H54 (cell line): ENCODE measurements around the gene CYB561D1.

Experiments
- DNase-seq: peaks from one replicate; pipeline ENCODE4 v3.0.0; 2011; ENCODE audit warnings: low spot score, mixed read lengths; ENCODE audit not compliant: insufficient read length
- FAIRE-seq: peaks from 3 replicates; lab custom pipeline; 2011; peaks lifted over from hg19 to GRCh38; lab: Jason Lieb, UNC
- POLR2A ChIP-seq: IDR thresholded peaks from 2 replicates; pipeline ENCODE4 v1.6.1; 2011; ENCODE audit warnings: low read depth, mild to moderate bottlenecking, low read length

CYB561D1 gene

DNA sequence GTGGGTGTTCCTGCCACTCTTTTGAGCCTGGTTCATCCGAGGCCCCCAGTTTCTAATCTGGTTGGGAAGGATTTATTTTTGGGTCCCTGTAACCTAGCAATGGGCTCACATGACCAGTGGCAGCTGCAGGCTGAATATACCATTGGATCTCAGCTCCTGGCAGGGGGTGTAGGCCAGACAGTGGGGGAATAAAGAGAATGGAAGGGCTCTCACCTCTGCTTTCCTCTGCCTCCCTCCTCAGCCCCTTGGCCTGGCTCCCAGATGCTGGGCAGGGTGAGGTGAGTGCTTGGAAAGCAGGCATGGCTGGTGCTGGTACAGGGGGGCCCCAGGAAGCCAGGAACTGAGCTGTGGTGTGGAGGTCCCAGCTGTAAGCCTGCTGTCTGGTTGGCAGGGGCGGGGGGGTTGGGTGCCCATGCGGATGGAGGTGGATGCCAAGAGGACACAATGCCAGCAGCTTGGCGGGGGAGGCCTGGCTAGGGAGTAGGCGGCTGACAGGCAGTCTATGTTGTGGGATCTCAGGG is 42.1 kb downstream of the CYB561D1 start:
- DNase-seq (no peak), FAIRE-seq (no peak)
- no peak for TF ChIP-seq POLR2A

DNA sequence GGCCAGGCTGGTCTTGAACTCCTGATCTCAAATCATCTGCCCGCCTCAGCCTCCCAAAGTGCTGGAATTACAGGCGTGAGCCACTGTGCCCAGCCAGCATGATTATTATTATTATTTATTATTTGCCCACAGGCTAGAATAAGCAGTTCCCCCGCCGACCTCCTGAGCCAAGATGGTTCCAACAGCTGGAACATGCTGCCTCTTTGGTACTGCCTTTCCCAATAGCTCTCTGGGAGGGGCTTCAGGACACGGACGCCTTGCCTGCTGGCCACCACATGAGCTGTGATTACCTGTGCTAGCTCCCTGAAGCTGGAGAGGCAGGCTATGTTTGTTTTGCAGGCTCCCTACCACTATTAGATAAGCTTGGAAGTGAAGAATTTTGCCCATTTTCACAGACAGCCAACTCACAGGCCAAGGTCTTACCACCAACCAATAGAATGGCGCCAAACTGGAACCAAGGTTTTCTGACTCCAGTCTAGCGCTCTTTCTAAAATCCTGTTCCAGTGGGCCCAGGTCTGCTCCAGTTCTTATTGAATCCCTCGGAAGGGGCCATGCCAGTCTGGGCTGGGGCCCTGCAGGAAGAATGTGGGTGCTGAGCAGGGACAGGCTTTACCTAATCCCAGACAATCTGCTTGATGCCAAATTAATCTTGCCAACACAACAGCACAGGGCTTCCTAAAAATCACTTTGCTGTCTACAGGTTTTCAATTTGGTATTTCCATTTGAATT is 43.7 kb downstream of the CYB561D1 start:
- no peak for TF ChIP-seq POLR2A
- DNase-seq (no peak), FAIRE-seq (no peak)

DNA sequence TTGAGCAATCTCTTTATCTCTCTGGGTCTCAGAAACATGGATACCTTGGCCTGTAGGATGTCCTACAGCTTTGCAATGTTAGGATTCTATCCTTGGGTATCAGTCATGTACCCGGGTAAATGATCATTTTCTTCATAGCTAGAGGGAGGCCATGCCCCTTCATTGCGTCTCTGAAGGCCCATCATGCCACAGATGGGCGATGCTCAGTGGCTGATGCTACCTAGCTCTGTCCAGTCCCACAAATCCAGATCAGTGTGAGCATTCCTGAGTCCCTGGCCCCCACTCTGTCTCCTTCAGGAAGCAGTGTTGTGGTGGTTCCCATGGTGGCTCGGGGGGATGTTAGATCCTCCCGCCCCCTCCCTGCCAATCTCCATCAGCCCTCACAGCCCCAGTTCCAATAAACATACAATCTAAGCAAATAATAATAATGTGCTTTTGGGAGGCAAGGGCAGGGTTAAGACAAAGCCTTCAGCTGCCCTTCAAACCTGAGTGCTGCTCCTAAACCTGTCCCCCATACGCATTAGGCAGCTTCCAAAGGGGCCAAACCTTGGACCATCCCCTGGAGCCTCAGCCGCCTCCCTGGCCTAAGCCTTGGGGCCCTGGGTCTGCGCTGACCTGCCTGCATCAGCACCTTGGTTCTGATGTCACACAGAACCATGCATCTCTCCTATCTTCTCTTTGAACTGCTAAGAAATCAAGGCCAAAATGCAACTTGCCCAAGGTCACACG is 45.1 kb downstream of the CYB561D1 start:
- no peak for DNase-seq
- no peak for TF ChIP-seq POLR2A
- FAIRE-seq = no peak

DNA sequence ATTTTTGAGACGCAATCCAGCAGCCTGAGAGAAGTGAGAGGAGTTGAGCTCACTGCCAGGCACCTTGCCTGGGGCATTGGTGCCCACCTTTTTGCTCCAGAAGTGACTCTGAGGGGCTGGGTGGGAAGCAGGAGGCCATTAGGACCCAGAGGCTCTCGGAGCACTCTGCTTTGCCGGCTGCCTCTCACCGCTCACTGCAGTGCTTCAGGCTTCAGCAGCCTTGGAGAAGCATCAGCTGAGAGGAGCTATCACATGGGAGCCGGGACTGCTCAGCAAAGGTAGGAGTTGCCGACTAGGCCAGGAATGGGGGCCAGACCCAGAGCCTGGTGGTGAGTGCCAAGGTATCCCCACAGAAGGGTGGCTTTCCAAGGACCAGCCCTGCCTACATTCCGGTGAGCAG is 45.8 kb downstream of the CYB561D1 start, which contains the start of gene GPR61:
TSS of gene GPR61 (plus strand) at position 197 of the 400 bp plus-strand sequence. CDS start 3,151 bp downstream, outside the sequence.
- DNase-seq (no peak), FAIRE-seq (no peak)
- TF ChIP-seq POLR2A = no peak

DNA sequence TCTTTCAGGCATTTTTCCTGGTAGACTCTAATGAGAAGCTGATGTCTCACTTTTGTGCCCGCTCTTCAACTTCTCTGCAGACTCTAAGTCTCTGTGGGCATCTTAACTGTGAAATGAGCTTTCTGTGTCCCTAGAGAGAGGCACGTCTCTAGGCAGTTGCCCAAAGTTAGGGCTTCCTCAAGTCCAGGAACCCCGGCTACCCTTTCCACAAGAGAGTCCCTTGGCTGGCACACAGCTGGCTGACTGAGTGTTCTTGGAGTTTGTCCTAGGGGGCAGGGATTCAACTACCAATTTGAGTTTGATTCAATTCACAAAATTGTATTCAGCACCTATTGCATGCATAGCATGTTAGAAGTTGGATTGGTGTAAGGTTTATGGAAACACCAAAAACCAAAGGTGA is 47.2 kb downstream of the CYB561D1 start:
- no peak for FAIRE-seq
- no peak for DNase-seq
- no peak for TF ChIP-seq POLR2A

DNA sequence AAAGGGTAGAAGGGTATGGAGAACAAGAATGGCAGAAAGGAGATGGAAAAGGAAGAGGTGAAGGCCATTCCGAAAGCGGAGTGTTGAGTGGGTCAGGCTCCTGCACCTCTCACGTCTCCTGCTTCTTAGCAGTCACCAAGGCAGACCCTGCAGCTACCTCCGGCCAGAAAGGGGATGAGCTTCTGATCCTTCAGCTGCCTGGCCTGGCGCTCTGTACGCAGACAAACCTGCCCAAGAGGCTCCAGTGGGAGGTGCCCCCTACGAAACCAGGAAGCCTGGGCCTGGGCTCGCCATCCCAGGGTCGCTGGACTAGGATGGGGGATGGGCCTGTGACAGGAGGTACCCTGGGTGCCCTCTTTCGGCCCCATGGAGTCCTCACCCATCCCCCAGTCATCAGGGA is 48.8 kb downstream of the CYB561D1 start:
- DNase-seq = no peak
- no peak for TF ChIP-seq POLR2A
- no peak for FAIRE-seq

DNA sequence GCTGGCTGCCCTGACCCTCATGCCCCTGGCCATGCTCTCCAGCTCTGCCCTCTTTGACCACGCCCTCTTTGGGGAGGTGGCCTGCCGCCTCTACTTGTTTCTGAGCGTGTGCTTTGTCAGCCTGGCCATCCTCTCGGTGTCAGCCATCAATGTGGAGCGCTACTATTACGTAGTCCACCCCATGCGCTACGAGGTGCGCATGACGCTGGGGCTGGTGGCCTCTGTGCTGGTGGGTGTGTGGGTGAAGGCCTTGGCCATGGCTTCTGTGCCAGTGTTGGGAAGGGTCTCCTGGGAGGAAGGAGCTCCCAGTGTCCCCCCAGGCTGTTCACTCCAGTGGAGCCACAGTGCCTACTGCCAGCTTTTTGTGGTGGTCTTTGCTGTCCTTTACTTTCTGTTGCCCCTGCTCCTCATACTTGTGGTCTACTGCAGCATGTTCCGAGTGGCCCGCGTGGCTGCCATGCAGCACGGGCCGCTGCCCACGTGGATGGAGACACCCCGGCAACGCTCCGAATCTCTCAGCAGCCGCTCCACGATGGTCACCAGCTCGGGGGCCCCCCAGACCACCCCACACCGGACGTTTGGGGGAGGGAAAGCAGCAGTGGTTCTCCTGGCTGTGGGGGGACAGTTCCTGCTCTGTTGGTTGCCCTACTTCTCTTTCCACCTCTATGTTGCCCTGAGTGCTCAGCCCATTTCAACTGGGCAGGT is 49.5 kb downstream of the CYB561D1 start:
- TF ChIP-seq POLR2A = no peak
- DNase-seq (no peak), FAIRE-seq (no peak)

DNA sequence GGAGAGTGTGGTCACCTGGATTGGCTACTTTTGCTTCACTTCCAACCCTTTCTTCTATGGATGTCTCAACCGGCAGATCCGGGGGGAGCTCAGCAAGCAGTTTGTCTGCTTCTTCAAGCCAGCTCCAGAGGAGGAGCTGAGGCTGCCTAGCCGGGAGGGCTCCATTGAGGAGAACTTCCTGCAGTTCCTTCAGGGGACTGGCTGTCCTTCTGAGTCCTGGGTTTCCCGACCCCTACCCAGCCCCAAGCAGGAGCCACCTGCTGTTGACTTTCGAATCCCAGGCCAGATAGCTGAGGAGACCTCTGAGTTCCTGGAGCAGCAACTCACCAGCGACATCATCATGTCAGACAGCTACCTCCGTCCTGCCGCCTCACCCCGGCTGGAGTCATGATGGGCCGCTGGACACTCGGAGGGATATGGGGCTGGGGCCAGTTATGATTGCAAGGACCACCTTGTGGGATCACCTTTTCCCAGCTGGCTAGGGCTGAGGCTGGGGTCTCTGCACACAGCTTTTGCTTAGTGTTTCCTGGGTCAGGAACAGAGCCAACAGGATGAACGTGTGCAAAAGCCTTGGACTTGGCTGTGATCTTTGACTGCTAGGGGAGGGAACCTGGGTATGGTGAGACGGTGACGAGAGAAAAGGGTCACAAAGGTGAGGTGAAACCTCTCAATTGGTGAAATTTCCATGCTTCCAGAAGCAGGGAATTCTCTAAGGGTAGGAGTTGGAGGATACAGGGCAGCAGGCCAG is 50.3 kb downstream of the CYB561D1 start:
- DNase-seq = no peak
- no peak for TF ChIP-seq POLR2A
- no peak for FAIRE-seq

DNA sequence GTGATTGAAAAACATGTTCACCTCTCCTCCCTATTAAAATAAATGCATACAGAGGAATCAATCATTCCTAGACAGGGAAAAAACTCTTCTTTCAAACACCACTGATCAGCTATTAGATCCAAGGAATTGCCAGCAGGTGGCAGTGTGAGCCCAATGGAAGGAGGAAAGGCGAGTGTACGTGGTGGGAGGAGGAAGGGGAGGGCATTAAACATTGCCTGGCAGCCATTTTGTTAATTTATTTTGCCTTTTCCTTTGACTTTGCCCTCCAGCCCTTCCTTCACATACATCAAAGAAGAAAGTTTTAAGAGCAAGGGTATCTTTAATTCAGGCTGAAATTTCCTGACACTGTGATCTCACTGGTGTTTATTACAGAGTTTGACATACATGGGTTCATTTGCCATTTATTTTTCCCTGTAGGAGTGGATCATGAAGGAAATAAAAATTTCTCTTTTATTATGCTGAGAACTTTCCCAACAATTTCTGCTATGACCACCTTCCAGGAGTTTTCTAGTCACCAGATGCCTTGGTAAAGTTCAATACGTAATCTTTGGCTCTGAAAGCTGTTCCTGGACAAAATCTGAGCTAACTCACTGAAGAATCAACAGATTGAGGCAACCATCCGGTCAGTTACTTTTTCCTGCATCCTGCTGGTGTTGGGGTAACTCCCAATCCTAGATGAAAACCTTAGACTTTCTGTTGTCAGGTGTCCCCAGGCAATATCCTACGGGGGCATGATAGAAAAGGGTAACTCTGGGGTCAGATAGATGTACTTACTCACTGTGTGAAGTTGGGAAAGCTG is 52.6 kb downstream of the CYB561D1 start:
- TF ChIP-seq POLR2A = no peak
- FAIRE-seq (peak; percentile 92), DNase-seq (peak; percentile 74)

DNA sequence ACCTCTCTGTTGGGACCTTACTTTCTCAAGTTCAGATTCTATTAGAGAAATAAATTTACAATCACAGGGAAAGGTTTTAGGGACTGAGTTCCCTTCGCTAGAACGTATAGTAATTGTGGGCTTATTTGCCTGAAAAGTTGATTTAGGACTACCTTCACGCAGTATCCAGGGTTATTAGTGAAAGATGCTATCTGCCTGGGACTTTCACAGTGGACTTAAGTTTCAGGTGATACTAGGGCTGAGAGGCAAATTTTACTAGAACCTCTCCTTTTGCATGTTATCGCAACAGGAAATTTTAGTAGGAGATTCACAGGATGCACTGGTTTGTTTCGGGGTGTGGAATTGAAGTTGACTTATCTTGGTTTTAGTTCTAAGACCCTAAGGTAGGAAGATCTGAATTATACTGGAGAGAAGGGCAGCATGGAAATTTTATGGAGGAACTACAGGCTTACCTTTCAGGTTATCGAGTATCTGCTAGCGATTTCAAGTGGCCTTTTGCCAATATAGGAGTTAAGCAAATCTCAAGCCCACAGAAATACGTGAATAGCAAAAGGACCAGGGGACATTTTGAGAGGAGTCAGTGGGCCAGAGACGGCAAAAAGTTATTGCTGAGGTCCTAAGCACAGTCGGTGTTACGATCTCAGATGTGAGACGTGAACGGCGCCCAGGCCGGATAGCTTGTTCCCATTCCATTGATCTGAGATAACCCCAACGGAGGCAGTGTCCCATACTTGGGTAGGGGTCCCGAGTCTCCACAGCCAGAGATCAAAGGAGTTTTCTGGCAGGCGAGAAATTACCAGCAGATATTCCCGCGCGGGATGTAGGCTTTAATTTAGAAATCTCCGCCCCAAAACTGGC is 53.8 kb downstream of the CYB561D1 start:
- FAIRE-seq (no peak), DNase-seq (no peak)
- TF ChIP-seq POLR2A = no peak

DNA sequence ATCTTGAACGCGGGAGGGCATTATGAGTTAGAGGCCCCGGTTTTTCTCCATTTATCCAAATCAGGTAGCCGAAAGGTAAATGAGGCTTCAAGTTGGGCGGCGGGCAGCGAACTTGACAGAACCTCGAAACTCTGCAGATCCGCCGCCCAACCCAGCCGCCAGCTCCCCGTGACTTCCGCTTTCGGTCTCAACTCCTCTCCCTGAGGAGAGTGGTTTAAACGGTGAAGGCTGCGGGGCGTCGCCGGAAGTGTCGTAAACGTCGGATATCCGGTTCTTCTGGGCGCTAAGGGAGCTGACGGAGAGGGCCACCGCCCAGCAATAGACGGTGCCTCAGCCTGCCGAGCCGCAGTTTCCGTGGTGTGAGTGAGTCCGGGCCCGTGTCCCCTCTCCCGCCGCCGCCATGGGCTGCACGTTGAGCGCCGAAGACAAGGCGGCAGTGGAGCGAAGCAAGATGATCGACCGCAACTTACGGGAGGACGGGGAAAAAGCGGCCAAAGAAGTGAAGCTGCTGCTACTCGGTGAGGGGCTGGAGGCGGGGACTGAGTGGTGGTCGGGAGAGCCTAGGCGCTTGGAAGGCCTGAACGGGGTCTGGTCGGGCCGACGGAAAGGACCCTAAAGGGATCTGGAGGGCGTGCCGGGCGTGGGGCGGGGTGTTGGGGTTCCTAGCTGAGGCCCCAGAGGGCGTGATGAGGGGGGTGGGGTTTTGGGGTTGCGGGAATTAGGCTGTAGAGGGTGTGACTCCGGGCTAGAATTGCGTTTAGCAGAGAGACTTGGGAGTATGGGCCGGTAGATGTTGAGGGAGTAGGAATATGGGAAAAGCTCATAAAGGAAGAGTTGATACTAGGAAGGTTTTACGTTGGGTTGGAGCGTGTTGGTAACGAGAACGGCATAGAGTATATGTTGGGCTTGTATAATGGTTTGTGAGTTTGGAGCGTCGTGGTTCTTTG is 54.7 kb downstream of the CYB561D1 start, which contains the start of gene GNAI3:
TSS of gene GNAI3 (plus strand) at position 295 of the 947 bp plus-strand sequence. CDS start at position 401, 106 bp downstream.
- TF ChIP-seq POLR2A = peak; percentile 92; the same call in 1 of the 2 replicates
- DNase-seq = peak; percentile 83
- peak; percentile 68 for FAIRE-seq
